ENCODE measurements around the gene MTHFD1L.

MTHFD1L gene

GRCh38 chr6:150866147-150866990, 867 bp downstream of the MTHFD1L start:
- DNase-seq = peak; percentile 82 to 88

GRCh38 chr6:150866991-150867501, 1.5 kb downstream of the MTHFD1L start:
- no peak for DNase-seq

- no peak for DNase-seq
These were observed 3.3 kb downstream of the MTHFD1L start for GRCh38 chr6:150868759-150869158.

- DNase-seq = no peak
These were observed 8.7 kb downstream of the MTHFD1L start for GRCh38 chr6:150874179-150874578.

- DNase-seq = no peak
These were observed 10.3 kb downstream of the MTHFD1L start for GRCh38 chr6:150875841-150876240.

- DNase-seq = no peak
These were observed 11.1 kb downstream of the MTHFD1L start for GRCh38 chr6:150876598-150876997.

- no peak for DNase-seq
These were observed 12.4 kb downstream of the MTHFD1L start for GRCh38 chr6:150877928-150878327.

- DNase-seq = no peak
These were observed 13.1 kb downstream of the MTHFD1L start for GRCh38 chr6:150878347-150879213.

- no peak for DNase-seq
These were observed 14.8 kb downstream of the MTHFD1L start for GRCh38 chr6:150880336-150880735.

GRCh38 chr6:150881911-150882481, 16.5 kb downstream of the MTHFD1L start:
- no peak for DNase-seq

- no peak for DNase-seq
These were observed 18.0 kb downstream of the MTHFD1L start for GRCh38 chr6:150883521-150883920.

- DNase-seq = no peak
These were observed 20.7 kb downstream of the MTHFD1L start for GRCh38 chr6:150886155-150886554.

- DNase-seq = no peak
These were observed 22.6 kb downstream of the MTHFD1L start for GRCh38 chr6:150887978-150888563.

- DNase-seq = no peak
These were observed 24.8 kb downstream of the MTHFD1L start for GRCh38 chr6:150890346-150890745.

- DNase-seq = peak; percentile 40 to 43
These were observed 26.5 kb downstream of the MTHFD1L start for GRCh38 chr6:150891888-150892485.

GRCh38 chr6:150894191-150894744, 28.8 kb downstream of the MTHFD1L start:
- DNase-seq = no peak

GRCh38 chr6:150894935-150895552, 29.5 kb downstream of the MTHFD1L start:
- peak; percentile 7 to 10 for DNase-seq

GRCh38 chr6:150895928-150896632, 30.6 kb downstream of the MTHFD1L start:
- no peak for DNase-seq

- DNase-seq = no peak
These were observed 32.0 kb downstream of the MTHFD1L start for GRCh38 chr6:150897400-150897943.

GRCh38 chr6:150898399-150899170, 33.1 kb downstream of the MTHFD1L start:
- DNase-seq = no peak

Data from stimulated activated CD4-positive, alpha-beta T cell treated with anti-CD3 and anti-CD28 coated beads, Interleukin-4, amount 100 ng/mL, for 4 hours (primary cell).